Fibroblast of pulmonary artery (primary cell): ENCODE data around the gene PCGF1.
A peak's percentile ranks its signal among the peaks of the same experiment; 100 is the strongest.

ENCODE experiments used
- DNase-seq: peaks from one replicate; pipeline ENCODE4 v3.0.0-alpha.2; 2010; ENCODE audit warnings: low read depth
- H3K4me3 ChIP-seq: replicated peaks from 2 replicates; pipeline ENCODE4 v1.5.1; 2011; ENCODE audit warnings: low read depth, mild to moderate bottlenecking, control low read depth, low read length, moderate library complexity
- TF ChIP-seq, protein P1 (sequence below): IDR thresholded peaks from 2 replicates; pipeline ENCODE4 v1.5.1; 2011; ENCODE audit warnings: mild to moderate bottlenecking, control low read depth, low read length, inconsistent platforms; ENCODE audit errors: missing control alignments

PCGF1 gene

GRCh38 chr2:74524955-74525716 lies 17.6 kb upstream of the PCGF1 start:
- DNase-seq: no peak
- no peak overlapping the region for H3K4me3 ChIP-seq
- TF ChIP-seq, protein P1, sequence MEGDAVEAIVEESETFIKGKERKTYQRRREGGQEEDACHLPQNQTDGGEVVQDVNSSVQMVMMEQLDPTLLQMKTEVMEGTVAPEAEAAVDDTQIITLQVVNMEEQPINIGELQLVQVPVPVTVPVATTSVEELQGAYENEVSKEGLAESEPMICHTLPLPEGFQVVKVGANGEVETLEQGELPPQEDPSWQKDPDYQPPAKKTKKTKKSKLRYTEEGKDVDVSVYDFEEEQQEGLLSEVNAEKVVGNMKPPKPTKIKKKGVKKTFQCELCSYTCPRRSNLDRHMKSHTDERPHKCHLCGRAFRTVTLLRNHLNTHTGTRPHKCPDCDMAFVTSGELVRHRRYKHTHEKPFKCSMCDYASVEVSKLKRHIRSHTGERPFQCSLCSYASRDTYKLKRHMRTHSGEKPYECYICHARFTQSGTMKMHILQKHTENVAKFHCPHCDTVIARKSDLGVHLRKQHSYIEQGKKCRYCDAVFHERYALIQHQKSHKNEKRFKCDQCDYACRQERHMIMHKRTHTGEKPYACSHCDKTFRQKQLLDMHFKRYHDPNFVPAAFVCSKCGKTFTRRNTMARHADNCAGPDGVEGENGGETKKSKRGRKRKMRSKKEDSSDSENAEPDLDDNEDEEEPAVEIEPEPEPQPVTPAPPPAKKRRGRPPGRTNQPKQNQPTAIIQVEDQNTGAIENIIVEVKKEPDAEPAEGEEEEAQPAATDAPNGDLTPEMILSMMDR: no peak

- TF ChIP-seq, protein P1: no peak
- no peak overlapping the region for H3K4me3 ChIP-seq
- no peak for DNase-seq
Observed at GRCh38 chr2:74524005-74524404, 16.5 kb upstream of the PCGF1 start.

GRCh38 chr2:74522516-74522915 lies 15.0 kb upstream of the PCGF1 start:
- DNase-seq: no peak
- no peak overlapping the region for H3K4me3 ChIP-seq
- TF ChIP-seq, protein P1: no peak

GRCh38 chr2:74516650-74517049 lies 9.2 kb upstream of the PCGF1 start:
- H3K4me3 ChIP-seq: no peak overlapping the region
- TF ChIP-seq, protein P1: no peak
- no peak for DNase-seq

DNA sequence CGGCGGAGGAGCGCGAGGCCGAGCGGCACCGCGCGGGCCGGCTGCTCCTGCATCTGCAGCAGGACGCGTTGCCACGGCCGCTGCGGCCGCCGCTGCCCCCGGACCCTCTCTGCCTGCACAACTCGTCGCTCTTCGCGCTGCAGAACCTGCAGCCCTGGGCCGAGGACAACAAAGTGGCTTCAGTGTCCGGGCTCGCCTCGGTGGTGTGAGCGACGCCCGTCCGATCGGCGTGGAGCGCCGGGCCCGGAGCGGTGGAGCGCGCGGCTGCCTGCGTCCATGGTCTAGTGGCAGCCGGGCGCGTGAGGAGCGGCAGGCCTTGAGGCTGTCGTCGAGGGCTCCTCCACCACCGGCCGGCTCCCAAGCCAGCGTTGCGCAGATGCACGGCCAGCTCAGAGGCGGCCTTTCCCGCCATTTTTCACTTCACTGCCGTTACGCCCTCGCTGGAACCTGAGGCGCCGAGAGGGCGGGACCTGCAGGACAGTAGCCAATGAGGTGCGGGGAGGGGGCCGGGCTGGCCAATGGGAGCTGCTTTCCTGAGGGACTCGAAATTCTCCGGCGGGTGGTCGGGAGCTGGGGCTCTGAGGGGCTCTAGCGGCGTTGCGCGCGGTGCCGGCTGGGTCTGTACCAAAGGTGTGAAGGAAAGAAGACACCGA lies 8.6 kb upstream of the PCGF1 start:
- DNase-seq: peak; percentile 47
- H3K4me3 ChIP-seq: no peak overlapping the region
- TF ChIP-seq, protein P1: no peak

GRCh38 chr2:74515271-74515980 lies 7.9 kb upstream of the PCGF1 start:
- TF ChIP-seq, protein P1: no peak
- DNase-seq: no peak
- no peak overlapping the region for H3K4me3 ChIP-seq
